ENCODE data around the gene KIAA1217.
A peak's percentile ranks its signal among the peaks of the same experiment; 100 is the strongest.
"Not testable (repeated sequence)": the region's sequence is repeated elsewhere in the genome, so short reads cannot be mapped to it uniquely, and the experiment has no call there.

The KIAA1217 gene

DNA sequence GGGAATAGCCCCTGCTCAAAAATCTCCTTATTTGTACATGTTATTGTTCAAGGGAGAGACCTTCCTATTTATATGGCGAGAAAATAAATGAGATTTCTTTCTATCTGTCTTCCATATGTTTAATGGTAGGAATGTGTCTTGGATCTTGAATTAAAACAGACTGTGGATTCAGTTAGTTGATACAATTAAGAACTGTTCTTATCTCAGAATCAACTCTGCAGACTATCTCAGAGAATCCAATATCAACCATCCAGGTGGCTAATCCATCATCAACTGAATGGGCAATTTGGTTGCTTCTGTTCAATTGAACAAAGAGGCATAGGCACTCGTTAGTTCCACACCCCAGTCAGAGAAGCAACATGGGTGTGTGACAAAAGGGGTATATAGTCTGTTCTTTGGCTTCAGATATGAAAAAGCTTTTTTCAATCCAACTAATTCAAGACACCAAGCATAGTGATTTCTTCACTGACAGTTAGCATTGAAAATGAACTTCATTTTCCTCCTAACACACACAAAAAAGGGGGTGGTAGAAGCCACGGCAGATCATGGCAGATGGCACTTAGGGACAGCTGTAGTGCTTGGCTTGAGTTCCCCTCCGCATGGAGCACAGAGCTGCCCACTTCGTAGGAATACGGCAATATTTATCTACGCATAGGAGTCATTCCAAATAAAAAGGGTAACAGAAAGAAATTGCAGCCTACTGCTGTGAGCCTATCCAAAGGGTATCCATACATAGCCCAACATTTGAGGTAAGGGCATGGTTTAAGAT, 135.9 kb downstream of the KIAA1217 start:
- Histone ChIP-seq H3K27ac (ENCODE audit: low read length) (no peak overlapping the region), H3K36me3 (ENCODE audit: control insufficient read depth, low read depth, low read length) (no peaks in the 10 kb centered on the region), H3K4me1 (ENCODE audit: control insufficient read depth, low read depth, low read length) (no peaks in the 10 kb centered on the region), H3K4me3 (ENCODE audit: low read length) (no peak overlapping the region), H3K9ac (ENCODE audit: low read length) (no peak overlapping the region), H3K27me3 (ENCODE audit: control insufficient read depth, insufficient read depth, low read length) (no peaks in the 10 kb centered on the region), H3K9me3 (ENCODE audit: control insufficient read depth, low read depth, low read length) (no peaks in the 10 kb centered on the region)

DNA sequence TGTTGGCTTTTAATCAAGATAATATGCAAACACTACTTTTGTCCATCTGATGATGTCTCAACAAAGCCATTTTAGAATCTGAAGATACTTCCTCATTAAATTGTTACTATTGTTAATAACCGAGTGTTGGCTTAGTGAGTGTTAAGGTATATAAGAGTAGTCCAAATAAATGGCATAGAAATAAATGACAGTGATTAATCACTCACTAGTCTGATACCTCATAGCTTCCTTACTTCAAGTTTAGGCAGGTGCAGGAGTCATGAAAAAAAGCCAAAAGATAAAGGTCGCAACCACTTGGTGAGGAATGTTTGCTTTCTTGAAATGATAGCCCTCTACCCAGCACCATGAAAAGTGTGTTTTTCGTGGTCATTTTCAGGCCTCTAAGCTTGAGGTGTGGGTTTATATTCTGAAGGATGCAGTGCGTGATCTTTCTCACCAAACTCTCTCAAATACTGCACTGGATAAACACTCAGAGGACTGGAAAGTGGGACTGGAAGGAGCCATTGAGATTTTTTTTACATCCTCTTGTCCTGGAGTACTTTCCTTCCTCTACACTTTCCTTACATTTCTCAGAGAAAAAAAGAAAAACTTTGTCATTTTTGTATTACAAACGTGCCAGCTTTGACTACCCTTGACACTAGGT, 138.1 kb downstream of the KIAA1217 start:
- Histone ChIP-seq H3K4me3 (ENCODE audit: low read length) (no peak overlapping the region), H3K9ac (ENCODE audit: low read length) (no peak overlapping the region), H3K9me3 (ENCODE audit: control insufficient read depth, low read depth, low read length) (no peaks in the 10 kb centered on the region), H3K36me3 (ENCODE audit: control insufficient read depth, low read depth, low read length) (no peaks in the 10 kb centered on the region), H3K27ac (ENCODE audit: low read length) (no peak overlapping the region), H3K27me3 (ENCODE audit: control insufficient read depth, insufficient read depth, low read length) (no peaks in the 10 kb centered on the region), H3K4me1 (ENCODE audit: control insufficient read depth, low read depth, low read length) (no peaks in the 10 kb centered on the region)

GRCh38 chr10:24349379-24350001, 140.6 kb downstream of the KIAA1217 start:
- Histone ChIP-seq H3K27ac (ENCODE audit: low read length) (no peak overlapping the region), H3K36me3 (ENCODE audit: control insufficient read depth, low read depth, low read length) (no peaks in the 10 kb centered on the region), H3K27me3 (ENCODE audit: control insufficient read depth, insufficient read depth, low read length) (no peaks in the 10 kb centered on the region), H3K9ac (ENCODE audit: low read length) (no peak overlapping the region), H3K4me3 (ENCODE audit: low read length) (no peak overlapping the region), H3K4me1 (ENCODE audit: control insufficient read depth, low read depth, low read length) (no peaks in the 10 kb centered on the region), H3K9me3 (ENCODE audit: control insufficient read depth, low read depth, low read length) (no peaks in the 10 kb centered on the region)

- no peaks in the 10 kb centered on the region for H3K9me3 ChIP-seq (ENCODE audit: control insufficient read depth, low read depth, low read length)
- H3K27ac ChIP-seq (ENCODE audit: low read length) = no peak overlapping the region
- H3K4me3 ChIP-seq (ENCODE audit: low read length) = no peak overlapping the region
- no peak overlapping the region for H3K9ac ChIP-seq (ENCODE audit: low read length)
- no peaks in the 10 kb centered on the region for H3K4me1 ChIP-seq (ENCODE audit: control insufficient read depth, low read depth, low read length)
- H3K36me3 ChIP-seq (ENCODE audit: control insufficient read depth, low read depth, low read length) = no peaks in the 10 kb centered on the region
- H3K27me3 ChIP-seq (ENCODE audit: control insufficient read depth, insufficient read depth, low read length) = no peaks in the 10 kb centered on the region
Measured at GRCh38 chr10:24350070-24350921, 141.4 kb downstream of the KIAA1217 start.

DNA sequence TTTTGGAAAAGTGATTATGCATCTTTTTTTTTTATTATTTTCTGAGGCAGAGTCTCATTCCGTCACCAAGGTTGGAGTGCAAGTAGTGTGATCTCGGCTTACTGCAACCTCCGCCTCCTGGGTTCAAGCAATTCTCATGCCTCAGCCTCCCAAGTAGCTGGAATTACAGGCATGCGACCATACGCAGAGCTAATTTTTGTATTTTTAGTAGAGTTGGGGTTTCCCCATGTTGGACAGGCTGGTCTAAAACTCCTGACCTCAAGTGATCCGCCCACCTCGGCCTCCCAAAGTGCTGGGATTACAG, 141.9 kb downstream of the KIAA1217 start:
- H3K27me3 ChIP-seq (ENCODE audit: control insufficient read depth, insufficient read depth, low read length); H3K4me3 ChIP-seq (ENCODE audit: low read length); H3K9ac ChIP-seq (ENCODE audit: low read length); H3K9me3 ChIP-seq (ENCODE audit: control insufficient read depth, low read depth, low read length); H3K4me1 ChIP-seq (ENCODE audit: control insufficient read depth, low read depth, low read length); H3K36me3 ChIP-seq (ENCODE audit: control insufficient read depth, low read depth, low read length); H3K27ac ChIP-seq (ENCODE audit: low read length): not testable (repeated sequence)

DNA sequence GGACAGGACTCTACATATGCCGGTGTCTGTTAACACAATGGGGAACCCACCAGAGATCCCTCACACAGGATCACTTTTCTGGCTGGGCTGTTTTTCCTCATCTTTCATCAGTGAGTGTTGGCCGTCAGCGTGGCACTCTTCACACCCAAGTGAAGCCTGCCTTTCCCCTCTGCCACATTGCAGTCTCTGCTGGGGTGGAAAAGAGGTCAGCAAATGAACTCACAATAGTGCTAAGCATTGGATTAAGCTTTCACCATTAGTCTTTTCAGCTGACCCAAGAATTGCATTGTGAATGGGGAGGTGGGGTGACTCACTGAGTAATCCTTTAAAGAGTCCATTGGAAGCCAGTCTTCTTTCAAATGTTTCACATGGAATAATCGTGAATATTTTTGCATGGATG, 143.0 kb downstream of the KIAA1217 start:
- Histone ChIP-seq H3K27me3 (ENCODE audit: control insufficient read depth, insufficient read depth, low read length) (no peaks in the 10 kb centered on the region), H3K36me3 (ENCODE audit: control insufficient read depth, low read depth, low read length) (no peaks in the 10 kb centered on the region), H3K9ac (ENCODE audit: low read length) (no peak overlapping the region), H3K4me1 (ENCODE audit: control insufficient read depth, low read depth, low read length) (peaks cover 2% of the 10 kb centered on the region), H3K4me3 (ENCODE audit: low read length) (no peak overlapping the region), H3K9me3 (ENCODE audit: control insufficient read depth, low read depth, low read length) (no peaks in the 10 kb centered on the region), H3K27ac (ENCODE audit: low read length) (no peak overlapping the region)

DNA sequence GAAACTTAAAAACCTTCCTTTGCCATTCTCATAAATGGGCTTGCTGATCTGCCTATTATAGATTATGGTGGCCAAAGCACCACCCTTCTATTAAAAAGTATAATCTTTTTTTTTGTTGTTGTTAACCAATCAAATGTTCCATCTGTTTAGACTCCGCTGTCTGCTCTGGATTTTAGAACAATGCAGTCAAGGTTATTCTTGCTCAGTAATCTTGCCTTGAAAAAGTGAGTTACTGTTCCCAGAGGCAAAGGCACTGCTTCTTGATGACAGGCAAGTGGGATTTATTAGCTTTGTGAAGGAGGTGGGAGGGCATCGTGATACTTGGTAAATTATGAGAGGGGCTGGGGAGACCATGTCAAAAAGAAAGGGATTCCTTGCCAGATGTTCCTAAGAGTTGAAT, 143.5 kb downstream of the KIAA1217 start:
- no peaks in the 10 kb centered on the region for H3K36me3 ChIP-seq (ENCODE audit: control insufficient read depth, low read depth, low read length)
- H3K9me3 ChIP-seq (ENCODE audit: control insufficient read depth, low read depth, low read length) = no peaks in the 10 kb centered on the region
- no peak overlapping the region for H3K9ac ChIP-seq (ENCODE audit: low read length)
- no peak overlapping the region for H3K4me3 ChIP-seq (ENCODE audit: low read length)
- no peak overlapping the region for H3K27ac ChIP-seq (ENCODE audit: low read length)
- H3K27me3 ChIP-seq (ENCODE audit: control insufficient read depth, insufficient read depth, low read length) = no peaks in the 10 kb centered on the region
- peaks cover 6% of the 10 kb centered on the region for H3K4me1 ChIP-seq (ENCODE audit: control insufficient read depth, low read depth, low read length)

GRCh38 chr10:24353319-24353718, 144.4 kb downstream of the KIAA1217 start:
- Histone ChIP-seq H3K36me3 (ENCODE audit: control insufficient read depth, low read depth, low read length) (no peaks in the 10 kb centered on the region), H3K9me3 (ENCODE audit: control insufficient read depth, low read depth, low read length) (no peaks in the 10 kb centered on the region), H3K27ac (ENCODE audit: low read length) (no peak overlapping the region), H3K27me3 (ENCODE audit: control insufficient read depth, insufficient read depth, low read length) (no peaks in the 10 kb centered on the region), H3K4me3 (ENCODE audit: low read length) (no peak overlapping the region), H3K4me1 (ENCODE audit: control insufficient read depth, low read depth, low read length) (peaks cover 16% of the 10 kb centered on the region), H3K9ac (ENCODE audit: low read length) (no peak overlapping the region)

- Histone ChIP-seq H3K9ac (ENCODE audit: low read length) (no peak overlapping the region), H3K9me3 (ENCODE audit: control insufficient read depth, low read depth, low read length) (no peaks in the 10 kb centered on the region), H3K27ac (ENCODE audit: low read length) (no peak overlapping the region), H3K4me1 (ENCODE audit: control insufficient read depth, low read depth, low read length) (peaks cover 17% of the 10 kb centered on the region), H3K4me3 (ENCODE audit: low read length) (no peak overlapping the region), H3K36me3 (ENCODE audit: control insufficient read depth, low read depth, low read length) (no peaks in the 10 kb centered on the region), H3K27me3 (ENCODE audit: control insufficient read depth, insufficient read depth, low read length) (no peaks in the 10 kb centered on the region)
Measured at GRCh38 chr10:24355056-24355688, 146.2 kb downstream of the KIAA1217 start.

- Histone ChIP-seq H3K9me3 (ENCODE audit: control insufficient read depth, low read depth, low read length) (no peaks in the 10 kb centered on the region), H3K4me3 (ENCODE audit: low read length) (no peak overlapping the region), H3K9ac (ENCODE audit: low read length) (no peak overlapping the region), H3K27ac (ENCODE audit: low read length) (peak overlapping the region; percentile 5), H3K4me1 (ENCODE audit: control insufficient read depth, low read depth, low read length) (peaks cover 17% of the 10 kb centered on the region), H3K27me3 (ENCODE audit: control insufficient read depth, insufficient read depth, low read length) (no peaks in the 10 kb centered on the region), H3K36me3 (ENCODE audit: control insufficient read depth, low read depth, low read length) (no peaks in the 10 kb centered on the region)
Measured at GRCh38 chr10:24357344-24358004, 148.5 kb downstream of the KIAA1217 start.

DNA sequence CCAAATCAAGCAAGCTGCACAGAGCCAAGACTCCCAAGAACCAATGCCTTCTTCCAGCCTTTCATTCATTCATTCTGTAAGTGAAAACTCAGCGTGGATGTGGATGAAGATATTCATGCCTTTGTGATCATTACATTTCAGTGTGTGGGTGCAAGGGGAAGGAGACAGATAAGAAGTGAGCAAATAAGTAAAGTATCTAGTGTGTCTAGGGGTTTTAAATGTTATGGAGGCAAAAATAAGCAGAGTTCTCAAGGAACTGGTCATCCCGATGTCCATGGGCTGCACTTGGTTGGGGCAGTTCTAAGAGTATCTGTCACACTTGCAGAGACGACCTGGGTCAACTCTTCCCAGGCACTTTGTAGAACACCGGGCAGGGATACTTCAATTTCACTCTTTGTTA, 149.1 kb downstream of the KIAA1217 start:
- peaks cover 17% of the 10 kb centered on the region for H3K4me1 ChIP-seq (ENCODE audit: control insufficient read depth, low read depth, low read length)
- no peak overlapping the region for H3K4me3 ChIP-seq (ENCODE audit: low read length)
- H3K9me3 ChIP-seq (ENCODE audit: control insufficient read depth, low read depth, low read length) = no peaks in the 10 kb centered on the region
- peak overlapping the region; percentile 5 for H3K27ac ChIP-seq (ENCODE audit: low read length)
- no peaks in the 10 kb centered on the region for H3K36me3 ChIP-seq (ENCODE audit: control insufficient read depth, low read depth, low read length)
- no peak overlapping the region for H3K9ac ChIP-seq (ENCODE audit: low read length)
- H3K27me3 ChIP-seq (ENCODE audit: control insufficient read depth, insufficient read depth, low read length) = no peaks in the 10 kb centered on the region

Measured in iPS-18a (cell line).